ACHN (cell line): ENCODE measurements around the gene SMIM11.
"Not testable (repeated sequence)": the region's sequence is repeated elsewhere in the genome, so short reads cannot be mapped to it uniquely, and the experiment has no call there.

Experiments used
- DNase-seq: peaks from one replicate; pipeline ENCODE4 v3.0.0-alpha.2; 2015
- in situ Hi-C: cut with HindIII; loops from 2 replicates; pipeline ENCODE4 v1.10.0; 2017; ENCODE audit warnings: low sequenced_read_pairs, low pct_ligation_motif_present, low pct_unique_long_range_greater_than_20kb

The SMIM11 gene

GRCh38 chr21:34351786-34352241, 23.5 kb upstream of the SMIM11 start:
- in situ Hi-C loops = no loop called here
- no peak for DNase-seq

DNA sequence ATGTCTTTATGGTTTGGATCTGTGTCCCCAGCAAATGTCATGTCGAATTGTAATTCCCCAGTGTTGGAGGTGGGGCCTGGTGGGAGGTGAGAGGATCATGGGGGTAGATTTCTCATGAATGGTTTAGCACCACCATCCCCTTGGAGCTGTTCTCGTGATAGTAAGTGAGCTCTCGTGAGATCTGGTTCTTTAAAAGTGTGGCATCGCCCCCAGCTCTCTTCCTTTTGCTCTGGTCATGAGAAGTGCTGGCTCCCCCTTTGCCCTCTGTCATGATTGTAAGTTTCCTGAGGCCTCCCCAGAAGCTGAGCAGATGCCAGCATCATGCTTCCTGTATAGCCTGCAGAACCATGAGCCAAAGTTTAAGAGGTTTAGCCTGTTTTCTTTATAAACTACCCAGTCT, 22.8 kb upstream of the SMIM11 start:
- DNase-seq = no peak
- in situ Hi-C loops = no loop called here

DNA sequence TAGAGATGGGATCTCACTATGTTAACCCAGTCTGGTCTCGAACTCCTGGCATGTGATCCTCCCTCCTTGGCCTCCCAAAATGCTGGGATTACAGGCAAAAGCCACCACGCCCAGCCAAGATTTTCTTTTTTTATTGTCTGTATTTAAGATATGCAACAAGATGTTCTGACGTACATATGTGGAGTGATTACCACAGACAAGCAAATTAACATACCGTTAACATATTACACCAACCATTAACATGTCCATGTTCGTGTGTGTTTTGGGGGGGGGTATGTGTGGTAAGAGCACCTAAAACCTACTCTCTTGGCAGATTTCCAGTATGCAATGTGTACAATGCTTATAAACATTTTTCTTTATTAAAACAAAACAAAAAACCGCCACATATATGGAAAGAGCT, 22.1 kb upstream of the SMIM11 start:
- in situ Hi-C loops = no loop called here
- DNase-seq = no peak

- in situ Hi-C loops = no loop called here
- no peak for DNase-seq
These were observed 20.5 kb upstream of the SMIM11 start for GRCh38 chr21:34354836-34355235.

DNA sequence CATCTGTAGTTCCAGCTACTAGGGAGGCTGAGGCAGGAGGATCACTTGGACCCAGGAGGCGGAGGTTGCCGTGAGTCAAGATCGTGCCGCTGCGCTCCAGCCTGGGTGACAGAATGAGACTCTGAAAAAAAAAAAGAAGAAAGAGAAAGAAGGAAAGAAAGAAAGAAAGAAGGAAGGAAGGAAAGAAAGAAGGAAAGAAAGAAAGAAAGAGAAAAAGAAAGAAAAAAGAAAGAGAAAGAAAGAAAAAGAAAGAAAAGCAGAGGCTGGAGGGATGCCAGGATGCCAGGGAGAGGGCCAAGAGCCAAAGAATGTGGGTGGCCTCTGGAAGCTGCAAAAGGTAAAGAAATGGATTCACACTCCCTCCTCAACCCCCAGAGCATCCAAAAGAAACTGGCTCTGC, 19.7 kb upstream of the SMIM11 start:
- DNase-seq = no peak
- in situ Hi-C loops = no loop called here

DNA sequence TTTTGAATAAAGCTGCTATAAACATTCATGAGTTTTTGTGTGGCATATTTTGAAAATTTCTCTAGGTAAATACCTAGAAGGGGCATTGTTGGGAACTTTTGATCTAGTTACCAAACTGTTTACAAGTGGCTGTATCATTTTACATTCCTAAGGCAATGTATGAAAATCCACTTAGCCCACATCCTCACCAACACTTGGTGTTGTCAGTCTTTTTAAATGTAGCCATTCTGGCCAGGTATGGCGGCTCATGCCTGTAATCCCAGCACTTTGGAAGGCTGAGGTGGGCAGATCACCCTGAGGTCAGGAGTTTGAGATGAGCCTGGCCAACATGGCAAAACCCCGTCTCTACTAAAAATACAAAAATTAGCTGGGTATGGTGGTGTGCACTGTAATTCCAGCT, 17.4 kb upstream of the SMIM11 start:
- DNase-seq = no peak
- in situ Hi-C loops = no loop called here

DNA sequence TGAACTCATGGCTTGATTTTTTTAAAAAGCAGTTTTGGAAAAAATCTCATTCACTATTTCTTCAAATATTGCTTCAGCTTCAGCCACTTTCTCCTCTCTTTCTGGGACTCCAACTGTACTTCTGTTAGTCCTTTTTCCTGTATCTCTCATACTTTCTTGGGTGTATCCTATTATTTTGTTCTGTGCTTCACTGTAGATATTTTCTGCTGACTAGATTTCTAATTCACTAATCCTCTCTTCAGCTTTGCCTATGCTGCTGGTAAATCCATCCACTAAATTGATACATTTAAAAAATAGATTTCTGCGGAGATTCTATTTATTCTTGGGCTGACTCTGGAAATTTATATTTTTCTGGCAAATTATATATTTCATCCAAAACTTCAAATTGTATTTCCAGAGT, 16.4 kb upstream of the SMIM11 start:
- in situ Hi-C loops = no loop called here

GRCh38 chr21:34360488-34361241, 14.6 kb upstream of the SMIM11 start:
- in situ Hi-C loops = no loop called here
- DNase-seq = no peak

More for the DNA sequence above, 16.4 kb upstream of the SMIM11 start:
- no peak for DNase-seq

- no peak for DNase-seq
- in situ Hi-C loops = no loop called here
These were observed 13.2 kb upstream of the SMIM11 start for GRCh38 chr21:34362136-34362444.

DNA sequence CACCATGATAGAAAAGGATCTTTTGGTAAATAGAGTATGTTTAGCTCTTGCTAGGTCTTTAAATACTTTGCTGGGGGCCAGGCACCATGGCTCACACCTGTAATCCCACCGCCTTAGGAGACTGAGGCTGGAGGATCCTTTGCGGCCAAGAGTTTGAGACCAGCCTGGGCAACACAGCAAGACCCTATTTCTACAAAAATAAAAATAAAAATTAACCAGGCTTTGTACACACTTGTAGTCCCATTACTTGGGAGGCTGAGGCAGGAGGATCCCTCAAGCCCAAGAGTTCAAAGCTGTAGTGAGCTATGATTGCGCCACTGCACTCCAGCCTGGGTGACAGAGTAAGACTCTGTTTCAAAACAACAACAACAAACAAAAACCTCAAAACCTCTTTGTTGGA, 12.6 kb upstream of the SMIM11 start:
- no peak for DNase-seq
- in situ Hi-C loops = no loop called here

GRCh38 chr21:34363733-34364132, 11.6 kb upstream of the SMIM11 start, which contains the start of gene KCNE2:
Gene KCNE2 (plus strand): TSS chr21:34364006. CDS start chr21:34370479, 6,473 bp downstream.
- no peak for DNase-seq
- in situ Hi-C loops = no loop called here

DNA sequence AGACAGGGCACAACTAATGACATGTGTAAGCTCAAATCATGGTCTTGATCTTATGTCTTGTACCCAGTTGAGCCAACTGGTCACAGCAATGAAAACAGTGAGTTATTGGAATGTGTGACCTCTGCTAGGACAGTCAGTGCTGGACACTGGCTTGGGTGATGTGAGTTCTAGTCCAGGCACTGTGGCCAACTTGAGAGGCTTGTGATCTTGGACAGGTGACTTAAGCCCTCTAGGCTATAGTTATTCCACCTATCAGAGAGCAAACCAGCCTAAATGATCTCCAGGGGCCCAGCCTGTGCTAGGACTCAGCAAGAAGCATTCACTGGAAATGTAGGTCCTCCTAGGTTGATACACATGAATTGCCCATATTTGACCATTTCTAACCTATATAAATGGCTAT, 10.4 kb upstream of the SMIM11 start:
- DNase-seq = no peak
- in situ Hi-C loops = no loop called here

GRCh38 chr21:34365809-34366208, 9.5 kb upstream of the SMIM11 start:
- DNase-seq = no peak
- in situ Hi-C loops = no loop called here

GRCh38 chr21:34367320-34367935, 7.9 kb upstream of the SMIM11 start:
- DNase-seq = peak; percentile 47
- in situ Hi-C loops = no loop called here

DNA sequence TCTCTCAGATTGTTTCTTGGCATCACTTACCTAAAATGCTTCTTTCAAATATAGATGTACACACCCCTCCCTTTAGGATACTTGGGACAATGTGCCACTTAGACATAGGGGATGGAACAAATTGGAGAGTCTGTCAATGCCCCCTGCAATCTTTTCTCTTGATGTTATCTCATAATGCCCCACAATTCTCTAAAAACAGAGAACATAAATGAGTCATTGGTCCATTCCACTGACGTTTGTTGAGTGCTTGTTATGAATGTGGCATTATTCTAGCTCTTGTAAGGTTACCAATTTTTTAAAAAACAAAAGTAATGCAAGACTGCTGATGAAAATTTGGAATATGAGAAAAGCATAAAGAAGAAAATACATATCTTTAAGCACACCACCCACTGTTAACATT, 5.6 kb upstream of the SMIM11 start:
- in situ Hi-C loops = no loop called here
- no peak for DNase-seq

DNA sequence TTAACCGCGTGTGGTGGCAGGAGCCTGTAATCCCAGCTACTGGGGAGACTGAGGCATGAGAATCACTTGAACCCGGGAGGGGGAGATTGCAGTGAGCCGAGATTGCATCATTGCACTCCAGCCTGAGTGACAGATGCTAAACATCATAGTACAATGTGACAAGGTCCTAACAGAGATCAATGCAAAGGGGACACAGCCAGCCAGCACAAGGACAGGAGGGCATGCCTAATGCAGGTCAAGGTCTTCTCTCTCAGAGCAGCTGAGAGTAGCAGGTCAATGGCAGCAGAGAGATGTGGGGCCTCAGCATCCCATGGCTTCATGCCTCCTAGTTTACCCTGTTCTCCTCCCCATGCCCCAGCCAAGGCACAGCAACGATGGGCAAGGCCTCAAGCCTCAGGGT, 3.0 kb upstream of the SMIM11 start:
- no peak for DNase-seq
- in situ Hi-C loops = no loop called here

GRCh38 chr21:34374462-34374861, 845 bp upstream of the SMIM11 start:
- DNase-seq, in situ Hi-C loops: not testable (repeated sequence)

- DNase-seq, in situ Hi-C loops: not testable (repeated sequence)
These were observed 289 bp downstream of the SMIM11 start for GRCh38 chr21:34375619-34375972.

DNA sequence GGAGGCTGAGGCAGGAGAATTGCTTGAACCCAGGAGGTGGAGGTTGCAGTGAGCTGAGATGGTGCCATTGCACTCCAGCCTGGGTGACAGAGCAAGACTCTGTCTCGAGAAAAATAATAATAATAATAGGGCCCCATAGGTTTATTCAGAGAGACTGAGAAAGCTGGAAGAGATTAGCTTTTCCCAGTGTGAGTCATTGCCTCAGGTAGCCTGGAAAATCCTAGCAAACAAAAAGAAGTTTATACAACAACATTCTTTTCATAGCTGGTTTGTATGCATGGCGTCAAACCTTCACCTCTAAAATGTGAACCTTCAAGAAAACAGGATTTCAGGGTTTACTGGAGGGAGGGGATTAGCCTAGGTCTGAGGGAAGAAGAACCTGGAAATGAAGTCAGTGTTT, 7.8 kb downstream of the SMIM11 start:
- in situ Hi-C loops, DNase-seq: not testable (repeated sequence)

- DNase-seq, in situ Hi-C loops: not testable (repeated sequence)
These were observed 8.6 kb downstream of the SMIM11 start for GRCh38 chr21:34383724-34384415.
